Measurements from ENCODE around the gene TSC22D3.

GRCh38 chrX:107741404-107741790, 34.2 kb downstream of the TSC22D3 start:
- TF ChIP-seq CTCF (conservative IDR thresholded peaks at IDR 0.05; ENCODE audit: low read length) (no peak), EZH2phosphoT487 (IDR thresholded peaks at IDR 0.05; ENCODE audit: borderline replicate concordance, low read depth, low read length) (no peak)
